Measurements from ENCODE around the gene SLIT3. TPM values are rescaled to one million over a fixed set of nuclear protein-coding genes. Genes with fewer than 3 reads are reported as not detected.

The SLIT3 gene
- polyA plus RNA-seq, 1 of the 3 experiments (the other 2 are of a cell fraction) = 119 TPM

GRCh38 chr5:168895295-168896071 is 405.5 kb downstream of the SLIT3 start (continued):
- TF ChIP-seq RCOR1 (IDR thresholded peaks at IDR 0.05; ENCODE audit: low read length) (peak; percentile 50; the same call in 1 of the 2 replicates), FOXM1 (IDR thresholded peaks at IDR 0.05; ENCODE audit: low read depth) (no peak), PBX3 (IDR thresholded peaks at IDR 0.05) (no peak), NFIC (IDR thresholded peaks at IDR 0.05; ENCODE audit: borderline replicate concordance) (no peak), EZH2phosphoT487 (IDR thresholded peaks at IDR 0.05; ENCODE audit: borderline replicate concordance, low read depth) (no peak), EP300 (IDR thresholded peaks at IDR 0.05; ENCODE audit: borderline replicate concordance in 1 of 2, low read depth in 1 of 2, low read length in 1 of 2) (peak in 1 of 2 experiments; percentile 51; a peak in 1 of 4 replicates), TAF1 (IDR thresholded peaks at IDR 0.05; ENCODE audit: borderline replicate concordance, low read depth, low read length) (no peak), GABPA (IDR thresholded peaks at IDR 0.05; ENCODE audit: low read depth) (no peak)

GRCh38 chr5:168893283-168893682 is 407.7 kb downstream of the SLIT3 start:
- Histone ChIP-seq H3K9me3 (no peaks in the 10 kb centered on the region), H3K36me3 (replicated peaks in 1 of 2; ENCODE audit: control insufficient read depth in 1 of 2, insufficient read depth in 2 of 2, low read length in 1 of 2) (peaks cover 0 to 4% of the 10 kb centered on the region in 2 experiments), H3K27ac (ENCODE audit: low read depth in 2 of 2, low read length in 1 of 2) (peak overlapping the region in 1 of 2 experiments; percentile 93; a peak in 2 of 4 replicates), H4K20me1 (ENCODE audit: insufficient read depth) (no peaks in the 10 kb centered on the region), H3K4me1 (ENCODE audit: control insufficient read depth in 1 of 2, insufficient read depth in 2 of 2, low read depth in 1 of 2, low read length in 1 of 2) (peaks cover 0 to 79% of the 10 kb centered on the region in 2 experiments; a peak in 2 of 4 replicates), H3F3A (replicated peaks; ENCODE audit: insufficient read depth) (no peaks in the 10 kb centered on the region), H3K27me3 (ENCODE audit: insufficient read depth) (no peaks in the 10 kb centered on the region), H3K79me2 (ENCODE audit: insufficient read depth) (no peaks in the 10 kb centered on the region; the same call in 1 of the 2 replicates), H3K9me2 (no peaks in the 10 kb centered on the region), H3K9ac (no peak overlapping the region), H2AFZ (ENCODE audit: low read depth) (no peak overlapping the region), H3K4me3 (ENCODE audit: low read depth in 2 of 2, low read length in 1 of 2) (no peak overlapping the region), H3K4me2 (no peak overlapping the region)
- no peak for DNase-seq
- CTCF ChIA-PET = interaction anchor here (1.4 to 6.0 kb wide), 4 partner anchors 12 to 94 kb away, joined by 3 to 29 read pairs (median 6); no protein-coding TSS in a partner anchor
- TF ChIP-seq EZH2phosphoT487 (IDR thresholded peaks at IDR 0.05; ENCODE audit: borderline replicate concordance, low read depth) (no peak), CHD2 (IDR thresholded peaks at IDR 0.05; ENCODE audit: low read length, partially characterized antibody) (peak; percentile 30)
- 61% methylated on average over 4 of the region's 4 CpGs for WGBS (ENCODE audit: low lambda C conversion rate)
- POLR2A ChIA-PET = interaction anchor here (0.7 to 1.2 kb wide), 2 partner anchors 51 to 66 kb away, joined by 3 to 5 read pairs; no protein-coding TSS in a partner anchor

- Histone ChIP-seq H3K27ac (ENCODE audit: low read depth in 2 of 2, low read length in 1 of 2) (peak overlapping the region in 1 of 2 experiments; percentile 93; a peak in 2 of 4 replicates), H3K9me2 (no peaks in the 10 kb centered on the region), H3K4me2 (no peak overlapping the region), H3K4me1 (ENCODE audit: control insufficient read depth in 1 of 2, insufficient read depth in 2 of 2, low read depth in 1 of 2, low read length in 1 of 2) (peaks cover 0 to 78% of the 10 kb centered on the region in 2 experiments; a peak in 2 of 4 replicates), H3K79me2 (ENCODE audit: insufficient read depth) (no peaks in the 10 kb centered on the region; the same call in 1 of the 2 replicates), H3K9me3 (no peaks in the 10 kb centered on the region), H3K36me3 (replicated peaks in 1 of 2; ENCODE audit: control insufficient read depth in 1 of 2, insufficient read depth in 2 of 2, low read length in 1 of 2) (peaks cover 0 to 4% of the 10 kb centered on the region in 2 experiments), H3K27me3 (ENCODE audit: insufficient read depth) (no peaks in the 10 kb centered on the region), H2AFZ (ENCODE audit: low read depth) (no peak overlapping the region), H4K20me1 (ENCODE audit: insufficient read depth) (no peaks in the 10 kb centered on the region), H3K9ac (no peak overlapping the region), H3K4me3 (ENCODE audit: low read depth in 2 of 2, low read length in 1 of 2) (no peak overlapping the region), H3F3A (replicated peaks; ENCODE audit: insufficient read depth) (no peaks in the 10 kb centered on the region)
- no peak for DNase-seq
- ChIA-PET CTCF (interaction anchor here (0.8 to 6.0 kb wide), 6 partner anchors 11 to 655 kb away, joined by 3 to 29 read pairs (median 5); no protein-coding TSS in a partner anchor), POLR2A (interaction anchor here (1.2 kb wide), 1 partner anchor 51 kb away, joined by 5 read pairs; no protein-coding TSS in a partner anchor)
- 77% methylated on average over 5 of the region's 5 CpGs for WGBS (ENCODE audit: low lambda C conversion rate)
- no peak for TF ChIP-seq PBX3 (IDR thresholded peaks at IDR 0.05)
- TF ChIP-seq SMC3 (IDR thresholded peaks at IDR 0.05; ENCODE audit: low read depth, low read length) = no peak
- TF ChIP-seq TCF12 (IDR thresholded peaks at IDR 0.05) = no peak
- no peak for TF ChIP-seq RCOR1 (IDR thresholded peaks at IDR 0.05; ENCODE audit: low read length)
- TF ChIP-seq SIN3A (IDR thresholded peaks at IDR 0.05; ENCODE audit: borderline replicate concordance, low read depth, low read length) = no peak
- TF ChIP-seq YY1 (IDR thresholded peaks at IDR 0.05; ENCODE audit: low read depth) = no peak
- no peak for TF ChIP-seq FOSL2 (IDR thresholded peaks at IDR 0.05; ENCODE audit: borderline replicate concordance, low read depth)
- TF ChIP-seq REST (IDR thresholded peaks at IDR 0.05; ENCODE audit: low read depth, low read length) = no peak
- no peak for TF ChIP-seq GABPA (IDR thresholded peaks at IDR 0.05; ENCODE audit: low read depth)
- no peak for TF ChIP-seq EZH2phosphoT487 (IDR thresholded peaks at IDR 0.05; ENCODE audit: borderline replicate concordance, low read depth)
- TF ChIP-seq RXRA (IDR thresholded peaks at IDR 0.05; ENCODE audit: borderline replicate concordance, low read depth) = no peak
Measured at GRCh38 chr5:168892618-168893186, 408.2 kb downstream of the SLIT3 start.

All from SK-N-SH (cell line).